Stimulated activated CD8-positive, alpha-beta memory T cell treated with anti-CD3 and anti-CD28 coated beads, Interleukin-15, amount 100 ng/mL, for 1 hour (primary cell): ENCODE data around the gene LZTFL1.

ENCODE experiments used
- DNase-seq: peaks from one replicate; pipeline ENCODE4 v3.0.0-alpha.2; 2020; ENCODE audit warnings: low read depth

LZTFL1 gene

GRCh38 chr3:45841757-45842491 is at the start of gene LZTFL1:
LZTFL1 (minus strand) TSS chr3:45842119; CDS start chr3:45841991, 128 bp downstream.
- peak; percentile 80 for DNase-seq

- DNase-seq: no peak
Observed at GRCh38 chr3:45890405-45890804, 48.5 kb upstream of the LZTFL1 start.

- no peak for DNase-seq
Observed at GRCh38 chr3:45889337-45889736, 47.4 kb upstream of the LZTFL1 start.

GRCh38 chr3:45887759-45888511 is 46.0 kb upstream of the LZTFL1 start:
- no peak for DNase-seq

GRCh38 chr3:45887285-45887684 is 45.4 kb upstream of the LZTFL1 start:
- DNase-seq: no peak

GRCh38 chr3:45885979-45886705 is 44.2 kb upstream of the LZTFL1 start, which contains the start of gene CCR9:
CCR9 (plus strand) TSS chr3:45886543; CDS start chr3:45894934, 8,391 bp downstream.
- DNase-seq: no peak

GRCh38 chr3:45884368-45885201 is 42.7 kb upstream of the LZTFL1 start:
- no peak for DNase-seq

GRCh38 chr3:45881078-45882022 is 39.4 kb upstream of the LZTFL1 start:
- peak; percentile 8 for DNase-seq

GRCh38 chr3:45880725-45881077 is 38.8 kb upstream of the LZTFL1 start:
- DNase-seq: no peak

GRCh38 chr3:45878124-45878523 is 36.2 kb upstream of the LZTFL1 start:
- DNase-seq: no peak

GRCh38 chr3:45874677-45875346 is 32.9 kb upstream of the LZTFL1 start:
- DNase-seq: no peak

- no peak for DNase-seq
Observed at GRCh38 chr3:45873638-45874037, 31.7 kb upstream of the LZTFL1 start.

- no peak for DNase-seq
Observed at GRCh38 chr3:45873036-45873435, 31.1 kb upstream of the LZTFL1 start.

- DNase-seq: no peak
Observed at GRCh38 chr3:45872569-45872968, 30.6 kb upstream of the LZTFL1 start.

- DNase-seq: no peak
Observed at GRCh38 chr3:45871780-45872179, 29.9 kb upstream of the LZTFL1 start.

GRCh38 chr3:45870099-45870498 is 28.2 kb upstream of the LZTFL1 start:
- peak; percentile 35 for DNase-seq

- no peak for DNase-seq
Observed at GRCh38 chr3:45869638-45870037, 27.7 kb upstream of the LZTFL1 start.

GRCh38 chr3:45868650-45869049 is 26.7 kb upstream of the LZTFL1 start:
- DNase-seq: no peak

GRCh38 chr3:45868213-45868612 is 26.3 kb upstream of the LZTFL1 start:
- no peak for DNase-seq

GRCh38 chr3:45865563-45865962 is 23.6 kb upstream of the LZTFL1 start:
- no peak for DNase-seq
